ENCODE data around the gene ENTPD2.
"Not testable (repeated sequence)": the region's sequence is repeated elsewhere in the genome, so short reads cannot be mapped to it uniquely, and the experiment has no call there.

The ENTPD2 gene

GRCh38 chr9:137064027-137064879 lies 10.4 kb upstream of the ENTPD2 start:
- DNase-seq (ENCODE audit: low spot score) = peak; percentile 56

- no peak for DNase-seq (ENCODE audit: low spot score)
Measured at GRCh38 chr9:137063311-137064026, 9.6 kb upstream of the ENTPD2 start.

- not testable (repeated sequence) for DNase-seq (ENCODE audit: low spot score)
Measured at GRCh38 chr9:137062798-137063197, 8.9 kb upstream of the ENTPD2 start.

GRCh38 chr9:137062384-137062783 lies 8.5 kb upstream of the ENTPD2 start:
- DNase-seq (ENCODE audit: low spot score) = no peak

- no peak for DNase-seq (ENCODE audit: low spot score)
Measured at GRCh38 chr9:137058521-137059234, 4.8 kb upstream of the ENTPD2 start.

- no peak for DNase-seq (ENCODE audit: low spot score)
Measured at GRCh38 chr9:137057545-137057944, 3.7 kb upstream of the ENTPD2 start.

GRCh38 chr9:137056739-137057415 lies 3.0 kb upstream of the ENTPD2 start:
- no peak for DNase-seq (ENCODE audit: low spot score)

GRCh38 chr9:137055385-137056364 lies 1.8 kb upstream of the ENTPD2 start:
- no peak for DNase-seq (ENCODE audit: low spot score)

- DNase-seq (ENCODE audit: low spot score) = no peak
Measured at GRCh38 chr9:137054932-137055384, 1.1 kb upstream of the ENTPD2 start.

GRCh38 chr9:137052998-137053943 lies 590 bp downstream of the ENTPD2 start:
- DNase-seq (ENCODE audit: low spot score) = no peak

- DNase-seq (ENCODE audit: low spot score) = no peak
Measured at GRCh38 chr9:137052293-137052692, 1.6 kb downstream of the ENTPD2 start.

- no peak for DNase-seq (ENCODE audit: low spot score)
Measured at GRCh38 chr9:137051145-137051724, 2.6 kb downstream of the ENTPD2 start.

- DNase-seq (ENCODE audit: low spot score) = no peak
Measured at GRCh38 chr9:137050570-137050969, 3.3 kb downstream of the ENTPD2 start.

GRCh38 chr9:137049544-137050449 lies 4.1 kb downstream of the ENTPD2 start:
- DNase-seq (ENCODE audit: low spot score) = peak; percentile 45

GRCh38 chr9:137048655-137049543 lies 5.0 kb downstream of the ENTPD2 start:
- no peak for DNase-seq (ENCODE audit: low spot score)

GRCh38 chr9:137046088-137046787 lies 7.6 kb downstream of the ENTPD2 start, which contains the start of gene NPDC1:
TSS of gene NPDC1 (minus strand) at chr9:137046177. CDS start at chr9:137045989, 188 bp downstream.
- DNase-seq (ENCODE audit: low spot score) = peak; percentile 19
